Bronchial epithelial cell (primary cell): Measurements from ENCODE around the gene IL10. TPM values are rescaled to one million over a fixed set of nuclear protein-coding genes. Genes with fewer than 3 reads are reported as not detected.
A peak's percentile ranks its signal among the peaks of the same experiment; 100 is the strongest.

Experiments used
- DNase-seq: peaks from one replicate; pipeline ENCODE4 v3.0.0-alpha.2; 2010; ENCODE audit warnings: low read depth
- FAIRE-seq: peaks from 2 replicates; lab custom pipeline; 2011; peaks lifted over from hg19 to GRCh38; lab: Jason Lieb, UNC
- H3K27me3 ChIP-seq: 2 replicates; pipeline ENCODE4 v1.5.1; 2011; ENCODE audit warnings: low read length; ENCODE audit not compliant: control insufficient read depth, insufficient read depth
- H3K36me3 ChIP-seq: 2 replicates; pipeline ENCODE4 v1.5.1; 2011; ENCODE audit warnings: low read length; ENCODE audit not compliant: control insufficient read depth, insufficient read depth
- H3K4me3 ChIP-seq: 2 replicates; pipeline ENCODE4 v1.5.1; 2011; ENCODE audit warnings: mild to moderate bottlenecking, low read depth, low read length, control low read depth
- total RNA-seq: library from RNA; depleted of rRNA; stranded (reverse); fragments of >200 nt; gene quantifications from 2 replicates; pipeline ENCODE4 v1.2.1, GENCODE V29; 2014
- TF ChIP-seq, protein P1 (sequence below): IDR thresholded peaks from 2 replicates; pipeline ENCODE4 v1.5.1; 2011; ENCODE audit warnings: mild to moderate bottlenecking, moderate library complexity, low read length, control low read depth, inconsistent platforms; ENCODE audit not compliant: insufficient read depth, severe bottlenecking

The IL10 gene
- not detected in 2 replicates for total RNA-seq

DNA sequence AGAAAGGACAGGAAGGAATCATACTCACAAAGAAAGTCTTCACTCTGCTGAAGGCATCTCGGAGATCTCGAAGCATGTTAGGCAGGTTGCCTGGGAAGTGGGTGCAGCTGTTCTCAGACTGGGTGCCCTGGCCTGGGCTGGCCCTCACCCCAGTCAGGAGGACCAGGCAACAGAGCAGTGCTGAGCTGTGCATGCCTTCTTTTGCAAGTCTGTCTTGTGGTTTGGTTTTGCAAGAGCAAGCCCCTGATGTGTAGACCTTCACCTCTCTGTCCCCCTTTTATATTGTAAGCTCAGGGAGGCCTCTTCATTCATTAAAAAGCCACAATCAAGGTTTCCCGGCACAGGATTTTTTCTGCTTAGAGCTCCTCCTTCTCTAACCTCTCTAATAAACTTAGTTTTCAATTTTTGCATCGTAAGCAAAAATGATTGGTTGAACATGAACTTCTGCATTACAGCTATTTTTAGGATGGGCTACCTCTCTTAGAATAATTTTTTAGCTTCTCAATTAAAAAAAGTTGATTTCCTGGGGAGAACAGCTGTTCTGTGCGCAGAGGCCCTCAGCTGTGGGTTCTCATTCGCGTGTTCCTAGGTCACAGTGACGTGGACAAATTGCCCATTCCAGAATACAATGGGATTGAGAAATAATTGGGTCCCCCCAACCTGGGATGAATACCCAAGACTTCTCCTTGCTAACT lies at the start of gene IL10:
IL10 (minus strand) TSS at position 252 of the 695 bp plus-strand sequence; CDS start at position 193, 59 bp downstream.
- TF ChIP-seq, protein P1, sequence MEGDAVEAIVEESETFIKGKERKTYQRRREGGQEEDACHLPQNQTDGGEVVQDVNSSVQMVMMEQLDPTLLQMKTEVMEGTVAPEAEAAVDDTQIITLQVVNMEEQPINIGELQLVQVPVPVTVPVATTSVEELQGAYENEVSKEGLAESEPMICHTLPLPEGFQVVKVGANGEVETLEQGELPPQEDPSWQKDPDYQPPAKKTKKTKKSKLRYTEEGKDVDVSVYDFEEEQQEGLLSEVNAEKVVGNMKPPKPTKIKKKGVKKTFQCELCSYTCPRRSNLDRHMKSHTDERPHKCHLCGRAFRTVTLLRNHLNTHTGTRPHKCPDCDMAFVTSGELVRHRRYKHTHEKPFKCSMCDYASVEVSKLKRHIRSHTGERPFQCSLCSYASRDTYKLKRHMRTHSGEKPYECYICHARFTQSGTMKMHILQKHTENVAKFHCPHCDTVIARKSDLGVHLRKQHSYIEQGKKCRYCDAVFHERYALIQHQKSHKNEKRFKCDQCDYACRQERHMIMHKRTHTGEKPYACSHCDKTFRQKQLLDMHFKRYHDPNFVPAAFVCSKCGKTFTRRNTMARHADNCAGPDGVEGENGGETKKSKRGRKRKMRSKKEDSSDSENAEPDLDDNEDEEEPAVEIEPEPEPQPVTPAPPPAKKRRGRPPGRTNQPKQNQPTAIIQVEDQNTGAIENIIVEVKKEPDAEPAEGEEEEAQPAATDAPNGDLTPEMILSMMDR: no peak
- no peak for DNase-seq
- peaks cover 13% of the 10 kb centered on the region for H3K27me3 ChIP-seq
- no peak for FAIRE-seq
- H3K36me3 ChIP-seq: no peaks in the 10 kb centered on the region
- no peak within 1 kb of the TSS for H3K4me3 ChIP-seq

DNA sequence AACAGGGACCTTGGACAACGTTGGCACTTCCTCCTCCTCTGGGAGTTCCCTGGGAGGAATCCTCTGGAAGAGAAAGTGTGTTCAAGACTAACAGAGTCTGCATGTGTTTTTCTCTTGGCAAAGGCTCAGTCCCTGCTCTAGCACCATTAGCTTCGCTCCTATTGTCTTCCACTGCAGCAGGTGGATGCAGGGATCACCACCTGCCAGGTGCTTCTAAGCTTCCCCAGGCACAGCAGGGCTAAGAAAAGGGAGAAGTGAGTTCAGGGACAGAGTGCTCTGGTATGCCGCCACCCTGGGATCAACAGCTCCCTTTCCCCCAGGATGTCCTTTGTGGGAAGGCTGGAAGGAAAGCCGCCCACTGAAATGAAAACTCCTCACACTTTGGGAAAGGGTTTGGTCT lies 49.2 kb upstream of the IL10 start:
- TF ChIP-seq, protein P1: no peak
- Histone ChIP-seq H3K27me3 (no peaks in the 10 kb centered on the region), H3K4me3 (no peak overlapping the region), H3K36me3 (no peaks in the 10 kb centered on the region)
- FAIRE-seq (no peak), DNase-seq (no peak)

GRCh38 chr1:206816390-206817287 lies 44.3 kb upstream of the IL10 start:
- Histone ChIP-seq H3K27me3 (no peaks in the 10 kb centered on the region), H3K36me3 (no peaks in the 10 kb centered on the region), H3K4me3 (no peak overlapping the region)
- DNase-seq: no peak
- TF ChIP-seq, protein P1: no peak
- no peak for FAIRE-seq

DNA sequence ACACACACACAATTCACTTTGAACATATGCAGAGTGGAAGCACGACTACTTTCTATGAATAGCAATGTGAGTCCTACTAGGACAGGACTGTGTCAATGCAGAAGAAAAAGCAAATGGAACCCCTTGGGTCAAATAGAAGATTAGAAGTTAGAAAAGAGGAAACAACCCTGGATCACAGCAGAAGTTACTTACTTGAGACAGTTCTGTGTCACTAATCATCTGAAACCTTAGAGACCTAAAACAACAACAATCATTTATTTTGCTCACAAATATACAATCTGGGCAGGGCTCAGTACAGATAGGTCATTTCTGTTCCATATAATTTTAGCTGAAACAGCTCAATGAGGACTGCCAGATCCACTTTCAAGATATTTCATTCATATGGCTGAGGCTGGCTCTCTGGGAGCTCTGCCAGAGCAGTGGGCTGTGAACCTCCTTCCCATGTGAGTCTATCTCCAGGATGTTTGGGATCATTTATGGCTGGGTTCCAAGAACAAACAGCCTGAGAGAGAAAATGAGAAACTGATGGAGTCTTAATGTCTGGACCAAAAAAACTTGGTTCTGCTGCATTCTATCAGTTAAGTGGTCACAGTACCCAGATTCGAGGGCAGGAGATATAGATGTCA lies 42.5 kb upstream of the IL10 start:
- TF ChIP-seq, protein P1: no peak
- FAIRE-seq: peak; percentile 18
- no peaks in the 10 kb centered on the region for H3K36me3 ChIP-seq
- DNase-seq: no peak
- H3K27me3 ChIP-seq: no peaks in the 10 kb centered on the region
- H3K4me3 ChIP-seq: no peak overlapping the region

GRCh38 chr1:206812471-206812870 lies 40.2 kb upstream of the IL10 start:
- Histone ChIP-seq H3K4me3 (no peak overlapping the region), H3K36me3 (no peaks in the 10 kb centered on the region), H3K27me3 (no peaks in the 10 kb centered on the region)
- FAIRE-seq (no peak), DNase-seq (no peak)
- TF ChIP-seq, protein P1: no peak
